Measurements from ENCODE around the gene B3GALT6. TPM values are rescaled to one million over a fixed set of nuclear protein-coding genes. Genes with fewer than 3 reads are reported as not detected.

Gene B3GALT6
- total RNA-seq, 1 experiment from 2014 or later: 20.0 TPM

DNA sequence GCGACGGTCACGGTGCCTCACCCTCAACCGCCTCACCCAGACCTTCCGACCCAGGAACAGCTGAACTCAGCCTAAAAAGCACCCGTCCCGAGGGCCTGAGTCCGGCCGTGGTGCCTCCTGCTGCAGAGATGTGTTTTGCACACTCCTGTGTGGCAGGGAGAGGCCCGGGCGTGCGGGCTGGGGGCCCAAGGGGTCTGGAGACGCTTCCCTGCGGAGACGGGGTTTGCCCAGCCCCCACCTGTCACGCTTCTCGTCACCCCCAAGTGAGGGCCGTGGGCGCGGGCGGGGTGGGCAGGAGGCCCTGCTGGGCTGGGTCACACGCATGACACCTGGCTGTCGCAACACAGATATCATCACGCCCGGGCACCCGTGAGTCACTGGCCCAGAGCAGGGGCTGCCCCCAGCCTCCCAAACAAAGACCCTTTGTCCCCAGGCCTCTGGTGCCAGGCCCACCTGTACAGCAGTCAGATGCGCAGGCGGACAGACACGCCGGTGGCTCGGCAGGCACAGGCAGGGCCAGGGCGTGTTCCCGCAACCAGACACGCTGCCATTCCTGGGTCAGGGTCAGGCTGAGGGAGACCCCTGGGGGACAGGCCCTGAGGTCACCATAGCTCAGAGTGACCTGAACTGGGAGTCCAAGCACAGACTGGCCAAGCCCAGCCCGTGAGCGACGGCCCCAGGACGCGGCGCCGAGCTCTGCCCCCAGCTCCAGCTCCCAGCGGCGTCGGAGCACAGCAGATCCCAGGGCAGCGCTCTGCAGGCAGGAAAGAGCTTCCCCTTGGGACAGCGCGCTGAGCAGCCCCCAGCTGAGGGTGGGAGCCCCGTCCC is 6.1 kb downstream of the B3GALT6 start:
- Mint-ChIP-seq H3K4me1 (peaks cover 3% of the 10 kb centered on the region), H3K4me3 (no peak overlapping the region), H3K9me3 (peaks cover 3% of the 10 kb centered on the region; the same call in 1 of the 2 replicates), H3K27ac (no peak overlapping the region), H3K36me3 (peaks cover 5% of the 10 kb centered on the region), H3K27me3 (ENCODE audit: low read depth) (no peaks in the 10 kb centered on the region)
- ChIA-PET POLR2A (interaction anchor here (0.9 kb wide), 1 partner anchor 22 kb away, joined by 4 read pairs; no protein-coding TSS in a partner anchor), CTCF (interaction anchor here (0.9 to 2.3 kb wide), 5 partner anchors 13 to 174 kb away, joined by 3 to 9 read pairs (median 4); partner anchors contain the start of gene TTLL10)
- ATAC-seq (no peak), DNase-seq (ENCODE audit: low spot score) (no peak)
- TF ChIP-seq GABPB1 (CRISPR knock-in tag; IDR thresholded peaks at IDR 0.05): peak; percentile 84
- TF ChIP-seq, protein P1, sequence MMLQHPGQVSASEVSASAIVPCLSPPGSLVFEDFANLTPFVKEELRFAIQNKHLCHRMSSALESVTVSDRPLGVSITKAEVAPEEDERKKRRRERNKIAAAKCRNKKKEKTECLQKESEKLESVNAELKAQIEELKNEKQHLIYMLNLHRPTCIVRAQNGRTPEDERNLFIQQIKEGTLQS (CRISPR knock-in tag; conservative IDR thresholded peaks at IDR 0.05): no peak

DNA sequence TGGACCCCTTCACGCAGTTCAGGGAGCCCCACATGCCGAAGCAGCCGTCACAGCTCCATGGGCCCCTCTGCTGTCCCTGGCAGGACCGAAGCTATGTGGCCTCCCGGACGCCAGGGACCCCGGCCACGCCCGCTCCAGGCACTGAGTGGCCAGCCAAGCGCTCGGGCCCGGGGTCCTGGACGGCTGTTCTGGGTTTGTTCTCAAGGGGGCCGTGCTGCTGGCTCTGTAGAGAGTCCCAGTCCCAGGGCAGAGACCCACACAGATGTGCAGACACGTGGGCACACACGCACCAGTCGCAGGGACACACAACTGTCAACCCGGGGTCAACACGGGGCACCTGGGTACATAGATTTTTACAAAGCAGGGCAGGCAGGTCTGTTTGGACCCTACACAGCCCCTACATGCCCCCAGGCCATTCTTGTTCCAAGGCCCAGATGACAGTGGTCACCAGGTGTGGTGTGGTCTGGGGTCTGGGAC is 6.7 kb downstream of the B3GALT6 start:
- POLR2A ChIA-PET: interaction anchor here (0.8 kb wide), 1 partner anchor 18 kb away, joined by 3 read pairs; no protein-coding TSS in a partner anchor
- Mint-ChIP-seq H3K36me3 (peaks cover under 1% of the 10 kb centered on the region; the same call in 1 of the 2 replicates), H3K9me3 (no peaks in the 10 kb centered on the region), H3K27ac (no peak overlapping the region), H3K4me1 (no peaks in the 10 kb centered on the region), H3K4me3 (no peak overlapping the region), H3K27me3 (ENCODE audit: low read depth) (no peaks in the 10 kb centered on the region)
- CTCF ChIA-PET: interaction anchor here (0.9 to 1.4 kb wide), 4 partner anchors 53 to 175 kb away, joined by 3 to 4 read pairs (median 4); partner anchors contain the start of gene TTLL10
- TF ChIP-seq, protein P2, sequence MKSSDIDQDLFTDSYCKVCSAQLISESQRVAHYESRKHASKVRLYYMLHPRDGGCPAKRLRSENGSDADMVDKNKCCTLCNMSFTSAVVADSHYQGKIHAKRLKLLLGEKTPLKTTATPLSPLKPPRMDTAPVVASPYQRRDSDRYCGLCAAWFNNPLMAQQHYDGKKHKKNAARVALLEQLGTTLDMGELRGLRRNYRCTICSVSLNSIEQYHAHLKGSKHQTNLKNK (CRISPR knock-in tag; IDR thresholded peaks at IDR 0.05): no peak
- TF ChIP-seq ZNF396 (CRISPR knock-in tag; IDR thresholded peaks at IDR 0.05; ENCODE audit: borderline replicate concordance) (no peak), GTF2I (CRISPR knock-in tag; conservative IDR thresholded peaks at IDR 0.05) (no peak), JUN (CRISPR knock-in tag; IDR thresholded peaks at IDR 0.05) (no peak), NFYB (CRISPR knock-in tag; conservative IDR thresholded peaks at IDR 0.05; ENCODE audit: low read depth) (no peak), FOXJ3 (CRISPR knock-in tag; IDR thresholded peaks at IDR 0.05; ENCODE audit: borderline replicate concordance) (no peak), TEAD4 (CRISPR knock-in tag; IDR thresholded peaks at IDR 0.05) (no peak), MYBL2 (CRISPR knock-in tag; IDR thresholded peaks at IDR 0.05) (no peak), NR3C1 (CRISPR knock-in tag; conservative IDR thresholded peaks at IDR 0.05; ENCODE audit: low read depth) (no peak)
- TF ChIP-seq, protein P3, sequence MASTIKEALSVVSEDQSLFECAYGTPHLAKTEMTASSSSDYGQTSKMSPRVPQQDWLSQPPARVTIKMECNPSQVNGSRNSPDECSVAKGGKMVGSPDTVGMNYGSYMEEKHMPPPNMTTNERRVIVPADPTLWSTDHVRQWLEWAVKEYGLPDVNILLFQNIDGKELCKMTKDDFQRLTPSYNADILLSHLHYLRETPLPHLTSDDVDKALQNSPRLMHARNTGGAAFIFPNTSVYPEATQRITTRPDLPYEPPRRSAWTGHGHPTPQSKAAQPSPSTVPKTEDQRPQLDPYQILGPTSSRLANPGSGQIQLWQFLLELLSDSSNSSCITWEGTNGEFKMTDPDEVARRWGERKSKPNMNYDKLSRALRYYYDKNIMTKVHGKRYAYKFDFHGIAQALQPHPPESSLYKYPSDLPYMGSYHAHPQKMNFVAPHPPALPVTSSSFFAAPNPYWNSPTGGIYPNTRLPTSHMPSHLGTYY (CRISPR knock-in tag; IDR thresholded peaks at IDR 0.05): no peak
- TF ChIP-seq, protein P4, sequence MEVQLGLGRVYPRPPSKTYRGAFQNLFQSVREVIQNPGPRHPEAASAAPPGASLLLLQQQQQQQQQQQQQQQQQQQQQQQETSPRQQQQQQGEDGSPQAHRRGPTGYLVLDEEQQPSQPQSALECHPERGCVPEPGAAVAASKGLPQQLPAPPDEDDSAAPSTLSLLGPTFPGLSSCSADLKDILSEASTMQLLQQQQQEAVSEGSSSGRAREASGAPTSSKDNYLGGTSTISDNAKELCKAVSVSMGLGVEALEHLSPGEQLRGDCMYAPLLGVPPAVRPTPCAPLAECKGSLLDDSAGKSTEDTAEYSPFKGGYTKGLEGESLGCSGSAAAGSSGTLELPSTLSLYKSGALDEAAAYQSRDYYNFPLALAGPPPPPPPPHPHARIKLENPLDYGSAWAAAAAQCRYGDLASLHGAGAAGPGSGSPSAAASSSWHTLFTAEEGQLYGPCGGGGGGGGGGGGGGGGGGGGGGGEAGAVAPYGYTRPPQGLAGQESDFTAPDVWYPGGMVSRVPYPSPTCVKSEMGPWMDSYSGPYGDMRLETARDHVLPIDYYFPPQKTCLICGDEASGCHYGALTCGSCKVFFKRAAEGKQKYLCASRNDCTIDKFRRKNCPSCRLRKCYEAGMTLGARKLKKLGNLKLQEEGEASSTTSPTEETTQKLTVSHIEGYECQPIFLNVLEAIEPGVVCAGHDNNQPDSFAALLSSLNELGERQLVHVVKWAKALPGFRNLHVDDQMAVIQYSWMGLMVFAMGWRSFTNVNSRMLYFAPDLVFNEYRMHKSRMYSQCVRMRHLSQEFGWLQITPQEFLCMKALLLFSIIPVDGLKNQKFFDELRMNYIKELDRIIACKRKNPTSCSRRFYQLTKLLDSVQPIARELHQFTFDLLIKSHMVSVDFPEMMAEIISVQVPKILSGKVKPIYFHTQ (CRISPR knock-in tag; IDR thresholded peaks at IDR 0.05): no peak
- TF ChIP-seq, protein P5, sequence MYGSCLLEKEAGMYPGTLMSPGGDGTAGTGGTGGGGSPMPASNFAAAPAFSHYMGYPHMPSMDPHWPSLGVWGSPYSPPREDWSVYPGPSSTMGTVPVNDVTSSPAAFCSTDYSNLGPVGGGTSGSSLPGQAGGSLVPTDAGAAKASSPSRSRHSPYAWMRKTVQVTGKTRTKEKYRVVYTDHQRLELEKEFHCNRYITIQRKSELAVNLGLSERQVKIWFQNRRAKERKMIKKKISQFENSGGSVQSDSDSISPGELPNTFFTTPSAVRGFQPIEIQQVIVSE (CRISPR knock-in tag; IDR thresholded peaks at IDR 0.05; ENCODE audit: borderline replicate concordance): no peak
- TF ChIP-seq, protein P6, sequence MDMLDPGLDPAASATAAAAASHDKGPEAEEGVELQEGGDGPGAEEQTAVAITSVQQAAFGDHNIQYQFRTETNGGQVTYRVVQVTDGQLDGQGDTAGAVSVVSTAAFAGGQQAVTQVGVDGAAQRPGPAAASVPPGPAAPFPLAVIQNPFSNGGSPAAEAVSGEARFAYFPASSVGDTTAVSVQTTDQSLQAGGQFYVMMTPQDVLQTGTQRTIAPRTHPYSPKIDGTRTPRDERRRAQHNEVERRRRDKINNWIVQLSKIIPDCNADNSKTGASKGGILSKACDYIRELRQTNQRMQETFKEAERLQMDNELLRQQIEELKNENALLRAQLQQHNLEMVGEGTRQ (CRISPR knock-in tag; IDR thresholded peaks at IDR 0.05): no peak
- TF ChIP-seq, protein P7, sequence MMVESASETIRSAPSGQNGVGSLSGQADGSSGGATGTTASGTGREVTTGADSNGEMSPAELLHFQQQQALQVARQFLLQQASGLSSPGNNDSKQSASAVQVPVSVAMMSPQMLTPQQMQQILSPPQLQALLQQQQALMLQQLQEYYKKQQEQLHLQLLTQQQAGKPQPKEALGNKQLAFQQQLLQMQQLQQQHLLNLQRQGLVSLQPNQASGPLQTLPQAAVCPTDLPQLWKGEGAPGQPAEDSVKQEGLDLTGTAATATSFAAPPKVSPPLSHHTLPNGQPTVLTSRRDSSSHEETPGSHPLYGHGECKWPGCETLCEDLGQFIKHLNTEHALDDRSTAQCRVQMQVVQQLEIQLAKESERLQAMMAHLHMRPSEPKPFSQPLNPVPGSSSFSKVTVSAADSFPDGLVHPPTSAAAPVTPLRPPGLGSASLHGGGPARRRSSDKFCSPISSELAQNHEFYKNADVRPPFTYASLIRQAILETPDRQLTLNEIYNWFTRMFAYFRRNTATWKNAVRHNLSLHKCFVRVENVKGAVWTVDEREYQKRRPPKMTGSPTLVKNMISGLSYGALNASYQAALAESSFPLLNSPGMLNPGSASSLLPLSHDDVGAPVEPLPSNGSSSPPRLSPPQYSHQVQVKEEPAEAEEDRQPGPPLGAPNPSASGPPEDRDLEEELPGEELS (CRISPR knock-in tag; IDR thresholded peaks at IDR 0.05): no peak
- ATAC-seq (no peak), DNase-seq (ENCODE audit: low spot score) (no peak)

All from WTC11 (cell line).